OCI-M1 (cell line): ENCODE measurements around the gene ACVR2A.

ENCODE experiments used
- DNase-seq: peaks from one replicate; lab custom pipeline; 2025; lab: John Stamatoyannopoulos, UW

The ACVR2A gene

DNA sequence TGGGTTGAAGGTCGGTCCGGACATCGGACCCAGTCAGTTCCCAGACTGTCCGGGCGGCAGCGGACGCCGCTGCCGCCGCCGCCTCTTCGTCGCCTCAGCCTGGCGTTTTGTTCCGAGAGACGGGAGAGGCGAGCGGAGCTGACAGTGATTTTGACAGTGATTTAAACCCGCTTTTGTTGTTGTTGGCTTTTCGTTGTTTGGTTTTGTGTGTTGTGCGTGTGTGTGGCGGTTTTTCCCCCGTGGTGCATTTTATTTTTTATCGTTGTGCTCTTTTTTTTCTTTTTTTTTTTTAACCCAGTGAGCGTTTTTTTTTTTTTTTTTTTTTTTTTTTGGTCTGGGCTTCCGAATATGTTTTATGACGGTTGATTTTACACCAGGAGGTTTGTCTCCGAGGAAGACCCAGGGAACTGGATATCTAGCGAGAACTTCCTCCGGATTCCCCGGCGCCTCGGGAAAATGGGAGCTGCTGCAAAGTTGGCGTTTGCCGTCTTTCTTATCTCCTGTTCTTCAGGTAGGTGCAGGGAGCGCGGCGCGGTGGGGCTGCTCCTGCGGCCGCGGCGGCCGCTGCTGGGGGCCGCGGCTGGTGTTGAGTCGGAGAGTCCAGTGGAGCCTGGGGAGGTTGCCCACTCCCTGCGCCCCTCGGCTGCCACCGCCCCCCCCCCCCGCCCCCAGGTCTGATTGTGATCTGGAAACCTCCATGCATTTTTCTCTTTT, at the start of gene ACVR2A:
Gene ACVR2A (plus strand): TSS at position 333 of the 714 bp plus-strand sequence. CDS start 124 bp downstream, at position 457.
- DNase-seq, result peak; percentile 74

DNA sequence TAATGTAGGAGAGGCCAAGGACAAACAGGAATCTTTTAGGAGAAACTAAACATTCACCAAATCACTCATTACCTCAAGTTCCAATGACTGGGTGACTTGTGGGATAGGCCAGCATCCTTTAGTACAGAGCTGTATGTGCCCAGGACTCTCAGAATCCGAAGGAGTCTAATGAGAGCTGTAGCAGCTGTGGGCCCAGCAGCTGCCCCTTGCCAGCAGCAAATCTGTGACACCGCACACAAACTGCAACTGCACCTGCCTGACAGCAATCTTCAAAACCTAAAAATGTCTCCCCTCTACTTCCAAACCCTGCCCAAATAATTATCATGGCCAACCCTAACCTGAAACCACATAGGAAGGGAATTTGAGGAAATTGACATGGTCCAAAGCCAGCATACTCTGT, 44.5 kb upstream of the ACVR2A start:
- DNase-seq, result no peak

DNA sequence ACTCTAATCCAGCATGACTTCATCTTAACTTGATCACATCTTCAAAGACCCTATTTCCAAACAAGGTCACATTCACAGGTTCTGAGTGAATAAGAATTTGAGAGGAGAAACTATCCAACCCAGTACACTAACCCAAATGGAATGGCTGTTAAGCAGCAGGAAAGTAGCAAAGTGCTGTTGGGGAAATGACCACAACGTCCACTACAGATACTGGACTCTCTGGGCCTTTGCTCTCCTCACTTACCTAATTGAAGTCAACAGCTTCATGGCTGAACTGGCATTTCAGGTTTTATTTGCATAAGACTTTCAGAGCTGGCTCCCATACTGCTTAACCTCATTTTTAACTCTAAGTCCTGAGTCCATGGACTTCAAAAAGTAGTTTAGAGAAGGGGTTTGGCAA, 38.0 kb upstream of the ACVR2A start:
- no peak for DNase-seq

DNA sequence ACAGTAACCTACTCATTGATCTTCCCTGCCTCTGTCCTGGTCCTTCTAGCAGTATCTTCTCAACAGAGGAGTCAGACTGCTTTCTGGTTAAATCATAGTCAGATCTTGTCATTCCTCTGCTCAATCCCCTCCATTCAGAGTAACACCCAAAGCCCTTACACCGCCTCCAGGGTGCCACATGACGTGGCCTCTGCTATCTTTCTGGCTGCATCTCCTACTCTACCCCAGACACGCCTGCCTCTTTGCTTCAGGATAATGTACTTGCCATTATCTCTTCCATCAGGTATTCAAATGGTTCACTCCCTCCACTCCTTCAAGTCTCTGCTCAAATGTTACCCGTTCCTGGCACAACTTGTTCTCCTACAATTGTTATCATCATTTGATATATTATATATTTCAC, 36.3 kb upstream of the ACVR2A start:
- DNase-seq, result peak; percentile 37

DNA sequence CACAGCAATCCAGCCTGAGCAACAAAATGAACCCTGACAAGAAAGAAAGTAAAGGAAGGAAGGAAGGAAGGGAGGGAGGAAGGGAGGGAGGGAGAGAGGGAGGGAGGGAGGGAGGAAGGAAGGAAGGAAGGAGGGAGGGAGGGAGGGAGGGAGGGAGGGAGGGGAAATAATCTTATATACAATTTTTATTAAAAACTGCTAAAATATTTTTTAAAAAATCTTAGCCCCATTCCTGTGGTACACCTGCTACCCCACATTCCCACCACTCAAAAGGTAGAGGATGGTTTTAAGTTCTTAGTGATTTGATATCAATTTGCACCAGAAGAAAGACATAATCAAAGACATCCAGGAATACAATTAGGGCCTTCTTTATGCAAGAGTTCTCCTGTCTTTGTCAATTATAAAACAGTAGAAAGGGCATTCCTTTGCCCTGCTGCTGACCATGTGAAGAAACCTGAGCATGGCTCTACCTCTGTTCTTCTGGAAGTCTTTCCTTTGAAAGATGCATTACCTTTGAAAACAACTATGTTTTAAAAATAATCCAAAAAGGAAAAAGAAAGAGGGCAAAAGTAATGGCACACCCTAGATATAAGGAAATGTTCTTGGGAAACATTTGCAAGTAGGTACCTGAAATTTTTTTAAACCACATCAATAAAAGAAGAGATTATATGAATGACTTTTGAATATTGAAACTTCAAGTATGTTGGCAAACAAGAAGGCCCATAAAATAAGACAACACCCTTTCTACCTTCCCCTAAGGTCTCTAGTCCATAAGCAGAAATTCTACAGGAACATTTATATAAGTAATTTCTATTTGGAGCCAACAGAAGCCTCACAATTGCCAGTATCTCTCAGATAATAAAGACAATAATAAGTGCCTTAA, 33.7 kb upstream of the ACVR2A start:
- no peak for DNase-seq

DNA sequence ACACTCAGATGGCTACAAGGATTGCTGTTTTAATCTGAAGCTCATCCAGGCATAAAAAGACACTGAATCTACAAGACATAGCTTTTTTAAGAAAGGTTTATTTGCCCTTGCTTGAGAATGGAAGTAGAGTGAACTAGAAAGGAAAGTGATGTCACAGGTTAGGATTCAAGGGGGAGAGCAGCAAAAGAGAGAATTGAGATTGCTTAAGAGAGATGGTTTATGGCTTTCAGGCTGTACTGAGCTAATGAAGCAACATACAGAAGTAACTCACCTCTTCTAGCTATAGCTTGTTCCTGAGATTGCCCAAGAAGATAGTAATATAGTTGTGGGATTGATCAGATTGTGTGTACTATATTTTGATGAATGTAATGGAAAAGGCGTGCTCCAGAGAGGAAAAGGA, 26.1 kb upstream of the ACVR2A start:
- DNase-seq, result no peak

DNA sequence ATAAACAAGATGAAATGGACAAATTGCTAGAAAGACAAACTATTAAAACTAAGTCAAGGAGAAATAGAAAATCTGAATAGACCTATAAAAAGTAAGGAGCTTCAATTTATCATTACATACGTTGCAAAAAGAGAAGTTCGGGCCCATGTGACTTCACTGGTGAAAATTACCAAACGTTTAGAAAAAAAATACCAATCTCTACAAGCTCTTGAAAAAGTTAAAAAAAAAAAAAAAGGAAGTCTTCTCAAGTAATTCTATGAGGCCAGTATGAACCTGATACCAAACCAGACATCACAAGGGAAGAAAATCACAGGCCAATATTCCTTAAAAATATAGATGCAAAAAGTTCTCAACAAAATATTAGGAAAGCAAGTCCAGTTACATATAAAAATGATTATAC, 20.2 kb upstream of the ACVR2A start:
- DNase-seq, result peak; percentile 66

DNA sequence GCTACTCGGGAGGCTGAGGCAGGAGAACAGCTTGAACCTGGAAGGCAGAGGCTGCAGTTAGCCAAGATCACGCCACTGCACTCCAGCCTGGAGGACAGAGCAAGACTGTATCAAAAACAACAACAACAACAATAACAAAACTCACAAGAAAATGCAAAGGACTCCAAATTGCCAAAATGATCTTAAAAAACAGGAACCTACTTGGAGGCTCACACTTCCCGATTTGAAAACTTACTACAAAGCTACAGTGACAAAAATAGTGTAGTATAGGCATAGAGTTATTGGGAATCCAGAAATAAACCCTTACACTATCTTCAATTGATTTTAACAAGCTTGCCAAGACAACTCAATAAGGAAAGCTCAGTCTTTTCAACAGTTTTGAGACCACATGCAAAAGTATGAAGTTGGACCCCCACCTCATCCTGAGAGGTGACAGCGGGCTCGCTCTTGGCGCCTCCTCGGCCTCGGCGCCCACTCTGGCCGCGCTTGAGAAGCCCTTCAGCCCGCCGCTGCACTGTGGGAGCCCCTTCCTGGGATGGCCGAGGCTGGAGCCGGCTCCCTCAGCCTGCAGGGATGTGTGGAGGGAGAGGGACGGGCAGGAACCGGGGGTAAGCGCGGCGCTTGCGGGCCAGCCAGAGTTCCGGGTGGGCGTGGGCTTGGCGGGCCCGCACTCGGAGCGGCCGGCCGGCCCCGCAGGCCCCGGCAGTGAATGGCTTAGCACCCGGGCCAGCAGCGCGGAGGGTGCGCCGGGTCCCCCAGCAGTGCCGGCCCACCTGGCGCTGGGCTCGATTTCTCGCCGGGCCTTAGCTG, 18.3 kb upstream of the ACVR2A start:
- DNase-seq, result no peak

DNA sequence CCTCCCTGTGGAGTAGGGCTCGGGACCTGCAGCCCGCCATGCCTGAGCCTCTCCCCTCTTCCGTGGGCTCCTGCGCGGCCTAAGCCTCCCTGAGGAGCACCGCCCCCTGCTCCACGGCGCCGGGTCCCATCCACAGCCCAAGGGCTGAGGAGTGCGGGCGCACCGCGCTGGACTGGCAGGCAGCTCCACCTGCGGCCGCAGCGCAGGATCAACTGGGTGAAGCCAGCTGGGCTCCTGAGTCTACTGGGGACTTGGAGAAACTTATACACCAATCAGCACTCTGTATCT, 17.8 kb upstream of the ACVR2A start:
- no peak for DNase-seq

DNA sequence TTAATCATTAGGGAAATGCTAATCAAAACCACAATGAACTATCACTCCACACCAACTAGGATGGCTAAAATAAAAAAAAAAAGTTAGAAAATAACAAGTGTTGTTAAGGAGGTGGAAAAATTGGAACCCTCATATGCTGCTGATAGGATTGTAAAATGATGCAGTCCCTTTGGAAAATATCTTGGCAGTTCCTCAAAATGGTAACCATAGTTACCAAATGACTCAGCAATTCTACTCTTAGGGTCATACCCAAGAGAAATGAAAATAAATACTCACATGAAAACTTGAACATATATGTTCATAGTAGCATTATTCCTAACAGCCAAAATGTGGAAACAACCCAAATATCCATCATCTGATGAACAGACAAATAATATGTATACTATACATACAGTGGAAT, 15.7 kb upstream of the ACVR2A start:
- peak; percentile 83 for DNase-seq

DNA sequence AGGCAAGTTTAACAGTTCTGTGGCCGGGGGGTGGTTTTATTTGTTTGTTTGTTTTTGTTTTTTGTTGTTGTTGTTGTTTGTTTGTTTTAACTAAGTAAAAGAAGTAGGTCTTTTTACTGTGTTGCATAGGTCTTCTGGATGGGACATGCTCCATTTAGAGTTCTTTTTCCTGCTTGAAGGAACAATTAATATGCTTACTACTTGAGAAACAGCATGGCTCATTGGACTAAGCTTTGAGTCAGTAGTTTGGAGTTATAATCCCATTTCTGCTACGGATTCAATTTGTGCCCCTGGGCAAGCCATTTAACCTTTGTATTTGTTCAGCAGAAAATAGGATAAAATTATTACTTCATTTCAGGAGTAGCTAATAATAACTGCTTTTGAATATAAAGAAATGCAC, 8.7 kb upstream of the ACVR2A start:
- no peak for DNase-seq

DNA sequence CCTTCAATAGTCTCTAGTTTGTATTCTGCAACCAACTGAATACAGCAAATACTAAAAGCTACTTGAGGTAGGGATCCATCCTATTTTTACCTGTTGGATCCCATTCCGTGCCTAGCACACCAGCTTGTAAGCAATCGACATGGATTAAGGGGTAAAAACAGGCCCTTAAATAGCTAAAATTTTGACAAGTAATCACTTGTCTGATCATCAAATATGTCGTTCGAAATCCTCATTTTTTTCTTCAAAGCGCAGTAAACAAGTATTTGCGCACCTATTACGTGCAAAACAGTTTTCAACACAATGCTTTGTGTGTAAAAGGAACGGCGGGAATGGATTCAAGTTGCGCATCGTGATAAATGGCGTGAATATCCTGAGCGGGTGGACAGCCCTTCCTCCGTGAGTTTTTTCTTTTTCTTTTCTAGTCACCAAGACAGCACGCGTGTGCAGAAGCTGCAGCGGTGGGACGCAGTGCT, 1.4 kb upstream of the ACVR2A start:
- DNase-seq, result no peak

DNA sequence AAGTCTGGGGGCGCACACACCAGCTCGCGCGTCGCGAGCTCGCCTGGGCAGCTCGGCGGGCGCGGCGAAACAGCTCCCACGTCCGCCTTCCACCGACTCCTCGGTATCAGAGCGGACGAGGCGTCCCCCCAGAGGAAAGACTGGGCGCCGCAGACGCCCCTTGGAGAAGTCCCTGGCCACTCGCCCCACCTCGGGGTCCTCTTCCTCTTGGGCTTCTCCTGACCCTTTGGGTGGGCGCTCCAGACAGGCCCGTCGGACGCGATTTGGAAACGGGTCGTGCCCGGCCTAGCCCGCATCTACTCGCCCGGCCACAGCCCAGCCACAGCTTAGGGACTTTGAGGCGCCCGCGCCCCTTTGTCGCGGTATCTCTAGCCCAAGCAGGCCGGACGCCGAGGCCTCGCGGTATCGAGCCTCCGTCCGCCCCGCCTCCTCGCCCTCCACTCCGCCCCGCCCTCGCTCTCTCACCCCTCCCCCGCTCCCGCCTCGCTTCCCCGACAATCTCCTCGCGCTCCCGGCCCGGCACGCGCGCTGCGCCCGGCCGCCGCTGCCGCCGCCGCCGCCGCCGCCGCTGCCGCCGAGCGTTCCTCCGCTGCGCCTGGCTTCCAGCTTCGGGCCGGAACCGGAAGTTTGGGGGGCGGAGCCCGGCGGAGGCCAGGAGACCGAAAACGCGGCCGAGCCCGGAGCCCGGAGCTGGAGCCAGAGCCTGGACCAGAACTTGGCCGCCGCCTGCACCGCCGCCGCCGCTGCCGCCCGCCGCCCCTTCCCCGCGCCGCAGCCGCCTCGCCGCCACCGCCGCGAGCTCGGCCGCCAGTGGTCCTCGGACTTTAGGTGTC, 749 bp upstream of the ACVR2A start:
- DNase-seq, result peak; percentile 89

DNA sequence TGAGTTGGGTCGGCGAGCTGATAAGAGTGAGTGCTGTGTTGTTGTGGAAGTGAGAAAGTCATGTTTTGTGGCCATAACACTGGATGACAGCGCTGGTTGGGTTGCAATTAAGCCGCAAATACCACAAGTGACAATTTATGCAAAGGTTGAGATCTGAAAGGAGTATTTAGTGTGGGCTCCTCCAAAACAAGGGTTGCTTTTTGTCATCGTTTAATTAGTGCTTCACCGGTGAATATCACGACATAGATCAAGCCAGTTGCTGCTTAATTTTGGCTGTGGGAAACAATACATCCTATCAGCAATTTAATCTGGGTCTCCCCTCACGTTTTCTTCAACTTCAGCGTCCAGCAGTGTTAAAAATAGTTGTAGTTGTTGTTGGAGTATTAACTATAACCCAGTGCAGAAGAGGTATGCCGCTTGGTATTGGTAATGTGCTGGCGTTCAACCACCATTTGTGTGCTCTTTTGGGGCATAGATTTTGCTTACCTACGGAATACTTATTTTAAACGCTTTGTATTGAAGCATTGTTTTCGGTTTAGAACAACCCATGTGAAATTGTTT, 662 bp downstream of the ACVR2A start:
- peak; percentile 48 for DNase-seq

DNA sequence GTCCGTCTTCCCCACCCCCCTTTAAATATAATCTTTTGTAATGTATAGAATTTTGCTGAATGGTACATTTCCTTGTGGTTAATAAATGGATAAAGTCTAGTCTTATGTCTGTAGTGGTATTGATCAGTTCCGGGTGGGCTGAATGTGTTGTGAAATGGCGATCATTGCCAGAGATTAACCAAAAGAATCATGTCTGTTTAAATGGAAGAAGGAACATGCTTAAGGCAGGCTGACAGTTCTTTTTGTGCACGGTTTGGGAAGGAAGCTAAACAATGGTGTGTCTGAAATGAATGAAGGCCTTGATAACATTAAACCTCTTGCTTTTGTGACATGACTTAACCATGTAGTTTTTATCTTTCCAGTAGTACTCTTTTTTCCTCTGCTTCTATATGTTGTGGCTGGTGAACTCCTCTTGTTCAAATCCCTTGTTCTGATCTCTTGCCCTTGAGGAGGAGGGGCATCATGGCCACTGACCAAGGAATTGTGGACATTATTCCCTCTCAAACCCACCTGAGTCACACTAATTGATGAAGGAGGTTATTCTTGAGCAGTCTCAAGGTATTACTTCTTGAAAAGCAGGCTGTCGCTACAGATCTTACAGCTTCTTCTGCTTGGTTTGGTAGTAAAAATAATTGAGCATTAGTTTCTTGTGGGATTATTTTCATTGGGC, 1.7 kb downstream of the ACVR2A start:
- DNase-seq, result no peak

DNA sequence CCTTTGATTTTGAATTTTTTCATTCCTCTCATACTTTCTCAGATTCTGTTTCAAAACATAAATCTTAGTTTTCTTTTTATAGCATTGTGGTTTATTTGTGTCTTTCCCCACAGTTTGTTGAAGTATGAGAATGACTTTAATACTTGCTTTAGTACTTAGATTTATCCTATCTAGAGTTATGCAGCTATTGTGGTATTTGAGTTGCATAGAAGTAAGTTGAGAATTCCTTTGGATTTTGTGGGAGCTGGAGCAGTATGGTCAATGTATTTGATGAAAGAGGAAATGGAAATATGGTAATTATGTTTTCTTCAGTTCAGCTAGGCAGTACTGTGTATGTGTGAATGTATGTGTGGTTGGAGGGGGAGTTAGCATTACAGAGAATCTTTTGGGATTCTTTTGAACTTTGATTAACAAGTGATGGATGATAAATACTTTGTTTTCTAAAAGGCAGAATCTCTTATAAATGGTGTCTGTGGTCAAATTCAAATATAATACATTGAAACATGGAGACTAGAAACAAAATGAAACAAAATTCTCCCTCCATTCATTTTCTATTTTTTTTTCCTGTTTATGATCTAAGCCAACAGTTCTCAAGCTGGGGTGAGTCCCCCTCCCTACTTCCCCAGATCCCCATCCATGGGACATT, 3.0 kb downstream of the ACVR2A start:
- DNase-seq, result no peak

DNA sequence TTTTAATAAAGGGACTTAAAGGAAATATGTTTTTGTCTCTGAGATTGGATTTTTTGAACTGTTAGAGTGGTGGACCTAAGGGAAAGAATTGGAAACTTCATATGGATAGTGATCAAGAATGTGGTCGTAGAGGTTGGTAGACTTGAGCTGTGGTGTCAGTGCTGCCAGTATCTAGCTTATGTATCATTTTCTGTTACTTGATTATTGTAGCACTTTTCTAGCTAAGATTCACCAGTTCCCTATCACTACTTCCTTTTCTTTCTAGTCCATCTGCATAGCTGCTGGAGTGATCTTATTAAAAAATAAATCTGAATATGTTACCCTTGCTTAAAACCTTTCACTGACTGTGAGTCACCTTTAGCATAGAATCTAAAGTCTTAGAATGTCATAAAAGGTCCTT, 6.0 kb downstream of the ACVR2A start:
- no peak for DNase-seq

DNA sequence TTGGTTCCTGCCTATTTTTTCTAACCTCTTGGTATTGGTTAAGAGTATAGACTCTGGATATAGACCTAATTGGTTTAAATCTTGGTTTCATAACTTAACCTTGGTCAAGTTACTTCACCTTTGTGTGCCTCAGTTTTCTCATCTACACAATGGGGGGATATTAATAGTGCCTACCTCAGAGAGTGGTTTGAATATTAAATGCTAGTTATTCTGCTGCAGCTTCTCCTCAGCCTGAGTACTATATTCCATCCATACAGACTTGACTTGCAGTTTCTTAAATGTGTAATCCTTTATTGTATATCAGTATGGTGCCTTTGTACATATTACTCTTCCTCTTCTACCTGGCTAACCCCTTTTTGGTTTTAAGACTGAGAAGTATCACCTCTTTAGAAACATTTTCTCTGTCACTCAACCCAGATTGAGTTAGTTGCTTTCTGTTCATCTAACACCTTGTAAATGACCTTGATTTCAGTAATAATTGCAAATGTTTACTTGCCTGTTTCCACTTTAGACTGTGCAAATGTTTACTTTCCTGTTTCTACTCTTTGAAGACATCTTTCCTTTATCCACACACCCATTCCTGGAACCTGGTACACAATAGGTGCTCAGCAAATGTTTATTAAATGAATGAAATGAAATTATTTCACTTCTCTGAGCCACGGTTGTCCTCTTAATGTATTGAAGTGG, 6.6 kb downstream of the ACVR2A start:
- DNase-seq, result no peak

DNA sequence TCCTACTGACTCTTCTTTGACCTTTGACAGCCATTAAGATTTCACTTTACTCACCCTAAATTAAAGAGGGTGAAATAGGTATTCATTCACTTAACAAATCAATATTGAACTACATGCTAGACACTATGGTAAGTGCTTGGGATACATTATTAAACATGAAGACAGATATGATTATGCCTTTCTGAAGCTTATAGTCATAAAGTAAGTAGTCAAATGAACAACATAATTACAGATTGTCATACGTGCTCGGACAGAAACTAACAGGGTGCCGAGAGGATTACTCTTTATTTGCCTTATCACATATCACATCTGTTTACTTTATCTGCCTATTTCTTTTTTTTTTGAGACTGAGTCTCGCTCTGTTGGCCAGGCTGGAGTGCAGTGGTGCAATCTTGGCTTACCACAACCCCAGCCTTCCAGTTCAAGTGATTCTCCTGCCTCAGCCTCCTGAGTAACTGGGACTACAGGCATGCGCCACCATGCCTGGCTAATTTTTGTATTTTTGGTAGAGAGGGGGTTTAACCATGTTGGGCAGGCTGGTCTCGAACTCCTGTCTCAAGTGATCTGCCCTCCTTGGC, 9.8 kb downstream of the ACVR2A start:
- no peak for DNase-seq
